H9 (cell line): ENCODE data around the gene APBB2. TPM values are rescaled to one million over a fixed set of nuclear protein-coding genes. Genes with fewer than 3 reads are reported as not detected.

Experiments
- DNase-seq: peaks from one replicate; pipeline ENCODE4 v3.0.0-alpha.2; 2017
- H2AFZ ChIP-seq: one replicate; pipeline ENCODE4 v1.6.1; 2013; ENCODE audit warnings: mild to moderate bottlenecking, low read length, control low read depth, moderate library complexity
- H2AK5ac ChIP-seq: 2 replicates; pipeline ENCODE4 v1.6.1; 2013; ENCODE audit warnings: low read length, control low read depth, mixed read lengths; ENCODE audit not compliant: insufficient read length
- H2BK120ac ChIP-seq: one replicate; pipeline ENCODE4 v1.6.1; 2013; ENCODE audit warnings: low read depth, mild to moderate bottlenecking, low read length, control low read depth, inconsistent platforms; ENCODE audit not compliant: poor library complexity, severe bottlenecking
- H2BK12ac ChIP-seq: 2 replicates; pipeline ENCODE4 v1.6.1; 2013; ENCODE audit warnings: low read length, control low read depth, mixed read lengths, low read depth; ENCODE audit not compliant: insufficient read length
- H2BK15ac ChIP-seq: 2 replicates; pipeline ENCODE4 v1.6.1; 2013; ENCODE audit warnings: low read depth, low read length, control low read depth
- H2BK20ac ChIP-seq: one replicate; pipeline ENCODE4 v1.6.1; 2013; ENCODE audit warnings: low read depth, mild to moderate bottlenecking, low read length, control low read depth, inconsistent platforms; ENCODE audit not compliant: poor library complexity, severe bottlenecking
- H2BK5ac ChIP-seq: 2 replicates; pipeline ENCODE4 v1.6.1; 2013; ENCODE audit warnings: low read length, control low read depth, mixed read lengths; ENCODE audit not compliant: insufficient read length
- H3K14ac ChIP-seq: 2 replicates; pipeline ENCODE4 v1.6.1; 2013; ENCODE audit warnings: low read length, control low read depth; ENCODE audit not compliant: insufficient read depth
- H3K18ac ChIP-seq: 2 replicates; pipeline ENCODE4 v1.6.1; 2013; ENCODE audit warnings: low read depth, mild to moderate bottlenecking, mixed read lengths, low read length, control low read depth; ENCODE audit not compliant: insufficient read length
- H3K23ac ChIP-seq: 2 replicates; pipeline ENCODE4 v1.6.1; 2013; ENCODE audit warnings: low read length, control low read depth, mixed read lengths, low read depth; ENCODE audit not compliant: insufficient read length
- H3K23me2 ChIP-seq: 2 replicates; pipeline ENCODE4 v1.6.1; 2013; ENCODE audit warnings: low read depth, mild to moderate bottlenecking, mixed read lengths, low read length, control low read depth; ENCODE audit not compliant: insufficient read length, poor library complexity, severe bottlenecking
- H3K27ac ChIP-seq: 2 replicates; pipeline ENCODE4 v1.5.1; 2013; ENCODE audit warnings: low read length, control low read depth, mixed read lengths, low read depth; ENCODE audit not compliant: insufficient read length
- H3K27me3 ChIP-seq: 2 replicates; pipeline ENCODE4 v1.6.1; 2013; ENCODE audit warnings: low read length, control low read depth, inconsistent platforms; ENCODE audit not compliant: insufficient read depth
- H3K4ac ChIP-seq: 2 replicates; pipeline ENCODE4 v1.6.1; 2013; ENCODE audit warnings: low read depth, mild to moderate bottlenecking, control low read depth, inconsistent platforms, low read length, moderate library complexity
- H3K4me1 ChIP-seq: 2 replicates; pipeline ENCODE4 v1.6.1; 2013; ENCODE audit warnings: low read length, control low read depth, inconsistent platforms; ENCODE audit not compliant: insufficient read depth
- H3K4me2 ChIP-seq: 2 replicates; pipeline ENCODE4 v1.6.1; 2013; ENCODE audit warnings: low read length, control low read depth, mixed read lengths; ENCODE audit not compliant: insufficient read length, insufficient read depth
- H3K56ac ChIP-seq: 2 replicates; pipeline ENCODE4 v1.6.1; 2013; ENCODE audit warnings: low read depth, mild to moderate bottlenecking, mixed read lengths, low read length, control low read depth; ENCODE audit not compliant: insufficient read length
- H3K79me1 ChIP-seq: 2 replicates; pipeline ENCODE4 v1.6.1; 2013; ENCODE audit warnings: low read depth, mild to moderate bottlenecking, moderate library complexity, low read length, control low read depth, inconsistent platforms; ENCODE audit not compliant: insufficient read depth, poor library complexity, severe bottlenecking
- H3K79me2 ChIP-seq: 2 replicates; pipeline ENCODE4 v1.6.1; 2013; ENCODE audit warnings: low read length, control low read depth, inconsistent platforms; ENCODE audit not compliant: insufficient read depth
- H3K9ac ChIP-seq: 2 replicates; pipeline ENCODE4 v1.6.1; 2013; ENCODE audit warnings: low read length, control low read depth, mixed read lengths; ENCODE audit not compliant: insufficient read length; ENCODE audit errors: extremely low read depth
- H3K9me3 ChIP-seq: one replicate; pipeline ENCODE4 v1.6.1; 2013; ENCODE audit warnings: low read depth, low read length, inconsistent platforms; ENCODE audit not compliant: control insufficient read depth
- H3T11ph ChIP-seq: one replicate; pipeline ENCODE4 v1.6.1; 2013; ENCODE audit warnings: mild to moderate bottlenecking, low read length, control low read depth, inconsistent platforms
- H4K20me1 ChIP-seq: one replicate; pipeline ENCODE4 v1.6.1; 2013; ENCODE audit not compliant: control insufficient read depth, insufficient read length, insufficient read depth
- H4K5ac ChIP-seq: 2 replicates; pipeline ENCODE4 v1.6.1; 2013; ENCODE audit warnings: low read depth, mild to moderate bottlenecking, mixed read lengths, low read length, control low read depth; ENCODE audit not compliant: insufficient read length
- H4K8ac ChIP-seq: replicated peaks from 2 replicates; pipeline ENCODE4 v1.6.1; 2013; ENCODE audit warnings: low read length, control low read depth, mixed read lengths, low read depth; ENCODE audit not compliant: insufficient read length
- H4K91ac ChIP-seq: 2 replicates; pipeline ENCODE4 v1.6.1; 2013; ENCODE audit warnings: low read depth, mild to moderate bottlenecking, moderate library complexity, mixed read lengths, low read length, control low read depth; ENCODE audit not compliant: insufficient read length
- H3K27ac Mint-ChIP-seq, 3 experiments: 2 replicates in 2 of 3; 3 replicates in 1 of 3; pipeline ENCODE4 v1.8.0; 2020 to 2021; ENCODE audit warnings: mixed read lengths in 3 of 3, mild to moderate bottlenecking in 1 of 3, moderate library complexity in 1 of 3
- H3K27me3 Mint-ChIP-seq: 2 replicates; pipeline ENCODE4 v1.8.0; 2021; ENCODE audit warnings: low read depth, mild to moderate bottlenecking, moderate library complexity, mixed read lengths
- H3K36me3 Mint-ChIP-seq, 3 experiments: 2 replicates in 2 of 3; 3 replicates in 1 of 3; pipeline ENCODE4 v1.8.0; 2020 to 2021; ENCODE audit warnings: low read depth in 3 of 3, mixed read lengths in 3 of 3; ENCODE audit not compliant: insufficient read depth in 1 of 3
- H3K4me1 Mint-ChIP-seq, 2 experiments: 2 replicates each; pipeline ENCODE4 v1.8.0; 2020; ENCODE audit warnings: mixed read lengths in 2 of 2
- H3K4me3 Mint-ChIP-seq, 2 experiments: 2 replicates in 1 of 2; 3 replicates in 1 of 2; pipeline ENCODE4 v1.8.0; 2020 to 2021; ENCODE audit warnings: mild to moderate bottlenecking in 2 of 2, mixed read lengths in 2 of 2, moderate library complexity in 1 of 2
- H3K9me3 Mint-ChIP-seq, 2 experiments: 2 replicates in 1 of 2; 3 replicates in 1 of 2; pipeline ENCODE4 v1.8.0; 2020; ENCODE audit warnings: mild to moderate bottlenecking in 2 of 2, mixed read lengths in 2 of 2, moderate library complexity in 1 of 2
- WGBS: extraction: QIAGEN DNeasy Blood & Tissue Kit; methylation state at CpG from one replicate; pipeline ENCODE4 v1.1.7; 2013; ENCODE audit warnings: missing lambda C conversion rate, low lambda C conversion rate, mixed read lengths; ENCODE audit not compliant: insufficient read length; ENCODE audit errors: extremely low coverage; 5-methylcytosine and 5-hydroxymethylcytosine counted together
- total RNA-seq: library from RNA; stranded (reverse); gene quantifications from 2 replicates; pipeline ENCODE4 v1.2.1, GENCODE V29; 2021
- TF ChIP-seq, protein P1 (sequence below): fragments of 200-600 bp; sonication (generic); conservative IDR thresholded peaks from 3 replicates; pipeline ENCODE4 v1.8.0; 2021; ENCODE audit warnings: antibody characterized with exemption, mild to moderate bottlenecking

The APBB2 gene
- total RNA-seq, 1 experiment from 2014 or later: 39.6 TPM

DNA sequence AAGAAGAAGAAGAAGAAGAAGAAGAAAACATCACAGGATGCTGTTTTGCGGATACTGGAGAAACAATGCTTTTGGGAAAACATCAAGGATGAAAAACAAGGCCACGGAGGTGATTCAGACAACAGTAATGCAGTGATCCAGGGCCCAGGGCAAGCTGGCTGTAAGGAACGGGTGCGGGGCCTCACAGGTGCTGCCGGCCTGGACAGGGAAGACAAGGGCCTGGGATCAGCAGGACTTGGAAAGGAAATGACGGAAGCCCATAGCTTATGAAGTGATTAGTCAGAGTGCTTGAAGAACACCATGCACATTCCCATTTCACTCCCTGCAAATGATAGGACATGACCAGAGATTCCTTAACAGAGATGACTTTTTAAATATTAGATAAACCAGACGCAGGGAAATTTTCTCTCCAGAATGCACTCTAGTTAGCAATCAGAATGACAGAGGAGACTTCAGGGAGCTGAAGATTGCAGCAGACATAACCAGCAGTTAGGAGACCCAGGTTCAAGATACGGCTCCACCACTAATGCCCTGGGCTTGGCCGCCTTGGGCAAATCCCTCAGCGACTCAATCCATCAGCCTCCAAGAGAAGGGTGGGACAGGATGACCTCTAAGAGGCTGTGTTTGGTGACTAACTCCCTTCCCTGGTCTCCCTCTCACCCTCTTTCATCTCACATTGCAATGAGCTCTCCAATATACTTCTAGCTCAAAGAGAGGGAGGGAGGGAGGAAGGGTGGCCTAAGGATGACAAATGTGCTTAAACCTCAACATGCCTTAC lies 54.1 kb downstream of the APBB2 start:
- no peak overlapping the region for H2AFZ ChIP-seq
- H3K18ac ChIP-seq: no peak overlapping the region
- no peaks in the 10 kb centered on the region for H3K27me3 ChIP-seq
- no peak overlapping the region for H3K56ac ChIP-seq
- no peak overlapping the region for H4K8ac ChIP-seq
- no peaks in the 10 kb centered on the region; the same call in 1 of the 2 replicates for H3K4me1 ChIP-seq
- H4K91ac ChIP-seq: no peak overlapping the region
- Mint-ChIP-seq H3K27me3 (no peaks in the 10 kb centered on the region), H3K36me3 (no peaks in the 10 kb centered on the region), H3K4me3 (no peak overlapping the region), H3K4me1 (peaks cover 15 to 23% of the 10 kb centered on the region in 2 experiments), H3K27ac (no peak overlapping the region), H3K9me3 (no peaks in the 10 kb centered on the region)
- no peak overlapping the region for H2BK5ac ChIP-seq
- no peaks in the 10 kb centered on the region for H3K79me2 ChIP-seq
- H3K23ac ChIP-seq: no peak overlapping the region
- H3K9ac ChIP-seq: no peak overlapping the region
- H3K79me1 ChIP-seq: peaks cover 7% of the 10 kb centered on the region
- no peak overlapping the region for H2BK12ac ChIP-seq
- no peak overlapping the region for H4K5ac ChIP-seq
- H2BK20ac ChIP-seq: no peak overlapping the region
- no peak overlapping the region for H3T11ph ChIP-seq
- H2AK5ac ChIP-seq: no peak overlapping the region
- no peak overlapping the region for H3K4me2 ChIP-seq
- no peak overlapping the region for H2BK120ac ChIP-seq
- no peak overlapping the region for H2BK15ac ChIP-seq
- no peaks in the 10 kb centered on the region for H3K23me2 ChIP-seq
- H3K4ac ChIP-seq: no peak overlapping the region
- TF ChIP-seq, protein P1, sequence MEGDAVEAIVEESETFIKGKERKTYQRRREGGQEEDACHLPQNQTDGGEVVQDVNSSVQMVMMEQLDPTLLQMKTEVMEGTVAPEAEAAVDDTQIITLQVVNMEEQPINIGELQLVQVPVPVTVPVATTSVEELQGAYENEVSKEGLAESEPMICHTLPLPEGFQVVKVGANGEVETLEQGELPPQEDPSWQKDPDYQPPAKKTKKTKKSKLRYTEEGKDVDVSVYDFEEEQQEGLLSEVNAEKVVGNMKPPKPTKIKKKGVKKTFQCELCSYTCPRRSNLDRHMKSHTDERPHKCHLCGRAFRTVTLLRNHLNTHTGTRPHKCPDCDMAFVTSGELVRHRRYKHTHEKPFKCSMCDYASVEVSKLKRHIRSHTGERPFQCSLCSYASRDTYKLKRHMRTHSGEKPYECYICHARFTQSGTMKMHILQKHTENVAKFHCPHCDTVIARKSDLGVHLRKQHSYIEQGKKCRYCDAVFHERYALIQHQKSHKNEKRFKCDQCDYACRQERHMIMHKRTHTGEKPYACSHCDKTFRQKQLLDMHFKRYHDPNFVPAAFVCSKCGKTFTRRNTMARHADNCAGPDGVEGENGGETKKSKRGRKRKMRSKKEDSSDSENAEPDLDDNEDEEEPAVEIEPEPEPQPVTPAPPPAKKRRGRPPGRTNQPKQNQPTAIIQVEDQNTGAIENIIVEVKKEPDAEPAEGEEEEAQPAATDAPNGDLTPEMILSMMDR: no peak
- no peak overlapping the region for H3K27ac ChIP-seq
- H4K20me1 ChIP-seq: no peaks in the 10 kb centered on the region
- WGBS: no CpG with 5 or more reads among the region's 10 CpGs
- peak; percentile 53 for DNase-seq
- H3K14ac ChIP-seq: no peak overlapping the region
- no peaks in the 10 kb centered on the region for H3K9me3 ChIP-seq
